Prostate gland (tissue), 2 donors: Measurements from ENCODE around the gene MUC21. TPM values are rescaled to one million over a fixed set of nuclear protein-coding genes. Genes with fewer than 3 reads are reported as not detected.
"Not testable (repeated sequence)": the region's sequence is repeated elsewhere in the genome, so short reads cannot be mapped to it uniquely, and the experiment has no call there.

Experiments used
- DNase-seq: peaks from one replicate; pipeline ENCODE4 v3.0.0-alpha.2; 2019; ENCODE audit warnings: low spot score
- H3K27ac ChIP-seq, 2 donors: fragments of 200-600 bp; sonication (generic); 2 replicates each; pipeline ENCODE4 v1.5.1; 2017 to 2019
- H3K27me3 ChIP-seq: fragments of 200-600 bp; sonication (generic); replicated peaks from 2 replicates; pipeline ENCODE4 v1.5.1; 2019; ENCODE audit not compliant: insufficient read depth
- H3K36me3 ChIP-seq, 2 donors: fragments of 200-600 bp; sonication (generic); 1 replicate in 1 of 2; 2 replicates in 1 of 2; pipeline versions ENCODE4 v1.5.1 to v1.8.1; 2017 to 2019
- H3K4me1 ChIP-seq: fragments of 200-600 bp; sonication (generic); replicated peaks from 2 replicates; pipeline ENCODE4 v1.5.1; 2019
- H3K4me3 ChIP-seq, 2 donors: fragments of 200-600 bp; sonication (generic); 2 replicates each; pipeline ENCODE4 v1.5.1; 2017 to 2019
- H3K9me3 ChIP-seq: fragments of 200-600 bp; sonication (generic); 2 replicates; pipeline ENCODE4 v1.5.1; 2017
- POLR2A ChIP-seq: fragments of 450-650 bp; IDR thresholded peaks from one replicate; pipeline ENCODE4 v1.6.1; 2016; ENCODE audit warnings: antibody characterized with exemption, mild to moderate bottlenecking
- POLR2AphosphoS5 ChIP-seq: sonication (generic); formaldehyde crosslinking; IDR thresholded peaks from one replicate; pipeline ENCODE4 v1.6.1; 2017; ENCODE audit warnings: antibody characterized with exemption
- WGBS: methylation state at CpG from one replicate; pipeline ENCODE4 v1.1.5; 2018; 5-methylcytosine and 5-hydroxymethylcytosine counted together
- intact Hi-C: fragments of 100-400 bp; cut with DNase I; formaldehyde crosslinking; loops from one replicate; pipeline ENCODE4 v1.14.2; 2022
- total RNA-seq, 2 donors: library from RNA; depleted of rRNA; stranded (reverse); fragments of >200 nt; gene quantifications; one replicate each; pipeline ENCODE4 v1.1.0, GENCODE V29; 2016
- TF ChIP-seq, protein P1 (sequence below), 4 experiments: fragments of 200-600 bp in 2 of 4; fragments of 450-650 bp in 2 of 4; sonication (generic) in 2 of 4; IDR thresholded peaks; 1 replicate in 3 of 4; 2 replicates in 1 of 4; pipeline ENCODE4 v1.5.1; 2016 to 2019; ENCODE audit warnings: antibody characterized with exemption in 4 of 4, mild to moderate bottlenecking in 2 of 4, moderate library complexity in 2 of 4

The MUC21 gene
- total RNA-seq, 2 donors from 2014 or later: 0.28 TPM; not detected in 1

DNA sequence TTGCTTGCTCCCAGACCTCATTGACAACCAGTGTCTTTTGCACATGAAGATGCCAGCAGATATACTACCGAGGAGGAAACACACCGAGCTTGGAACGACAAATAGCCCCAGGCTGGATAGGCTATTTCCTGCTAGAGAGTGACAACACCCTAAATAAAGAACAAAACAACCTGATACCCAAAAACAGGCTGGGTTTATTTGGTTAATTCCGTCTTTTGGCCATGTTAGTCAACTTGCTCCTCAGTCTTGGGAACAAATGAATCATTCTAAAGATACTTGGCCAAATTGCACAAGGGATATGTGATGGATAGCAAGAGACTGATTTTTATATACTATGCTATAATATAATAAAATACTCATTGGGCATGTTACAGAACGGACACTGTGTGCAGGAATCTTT, 15.3 kb downstream of the MUC21 start:
- DNase-seq: no peak
- Histone ChIP-seq H3K36me3 (no peaks in the 10 kb centered on the region), H3K4me1 (no peaks in the 10 kb centered on the region), H3K9me3 (no peaks in the 10 kb centered on the region), H3K4me3 (no peak overlapping the region), H3K27me3 (no peaks in the 10 kb centered on the region), H3K27ac (no peak overlapping the region)
- WGBS: 38% methylated on average over 5 of the region's 5 CpGs
- intact Hi-C loops: no loop called here
- TF ChIP-seq POLR2AphosphoS5 (no peak), POLR2A (no peak)
- TF ChIP-seq, protein P1, sequence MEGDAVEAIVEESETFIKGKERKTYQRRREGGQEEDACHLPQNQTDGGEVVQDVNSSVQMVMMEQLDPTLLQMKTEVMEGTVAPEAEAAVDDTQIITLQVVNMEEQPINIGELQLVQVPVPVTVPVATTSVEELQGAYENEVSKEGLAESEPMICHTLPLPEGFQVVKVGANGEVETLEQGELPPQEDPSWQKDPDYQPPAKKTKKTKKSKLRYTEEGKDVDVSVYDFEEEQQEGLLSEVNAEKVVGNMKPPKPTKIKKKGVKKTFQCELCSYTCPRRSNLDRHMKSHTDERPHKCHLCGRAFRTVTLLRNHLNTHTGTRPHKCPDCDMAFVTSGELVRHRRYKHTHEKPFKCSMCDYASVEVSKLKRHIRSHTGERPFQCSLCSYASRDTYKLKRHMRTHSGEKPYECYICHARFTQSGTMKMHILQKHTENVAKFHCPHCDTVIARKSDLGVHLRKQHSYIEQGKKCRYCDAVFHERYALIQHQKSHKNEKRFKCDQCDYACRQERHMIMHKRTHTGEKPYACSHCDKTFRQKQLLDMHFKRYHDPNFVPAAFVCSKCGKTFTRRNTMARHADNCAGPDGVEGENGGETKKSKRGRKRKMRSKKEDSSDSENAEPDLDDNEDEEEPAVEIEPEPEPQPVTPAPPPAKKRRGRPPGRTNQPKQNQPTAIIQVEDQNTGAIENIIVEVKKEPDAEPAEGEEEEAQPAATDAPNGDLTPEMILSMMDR (IDR thresholded peaks at IDR 0.05): no peak

DNA sequence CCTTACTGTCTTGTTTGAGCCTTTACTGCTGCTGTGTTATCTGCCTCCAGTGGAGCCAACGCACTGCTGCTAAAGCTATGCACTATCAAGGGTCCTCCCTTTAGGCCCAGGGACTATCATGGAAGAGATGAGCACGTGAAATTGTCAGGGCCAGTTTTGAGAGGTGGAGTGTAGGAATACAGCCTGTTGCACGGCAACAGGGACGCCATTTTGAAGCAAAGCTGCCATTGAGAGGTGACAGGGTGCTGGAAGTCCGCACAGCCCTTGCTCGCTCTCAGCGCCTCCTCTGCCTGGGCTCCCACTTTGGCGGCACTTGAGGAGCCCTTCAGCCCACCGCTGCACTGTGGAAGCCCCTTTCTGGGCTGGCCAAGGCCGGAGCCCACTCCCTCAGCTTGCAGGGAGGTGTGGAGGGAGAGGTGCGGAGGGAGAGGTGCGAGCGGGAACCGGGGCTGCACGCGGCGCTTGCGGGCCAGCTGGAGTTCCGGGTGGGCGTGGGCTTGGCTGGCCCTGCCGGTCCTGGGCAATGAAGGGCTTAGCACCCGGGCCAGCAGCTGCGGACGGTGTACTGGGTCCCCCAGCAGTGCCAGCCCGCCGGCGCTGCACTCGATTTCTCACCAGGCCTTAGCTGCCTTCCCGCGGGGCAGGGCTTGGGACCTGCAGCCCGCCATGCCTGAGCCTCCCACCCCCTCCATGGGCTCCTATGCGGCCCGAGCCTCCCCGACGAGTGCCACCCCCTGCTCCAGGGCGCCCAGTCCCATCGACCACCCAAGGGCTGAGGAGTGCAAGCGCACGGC, 16.7 kb downstream of the MUC21 start:
- H3K27me3 ChIP-seq, intact Hi-C loops, H3K4me1 ChIP-seq, H3K27ac ChIP-seq, H3K4me3 ChIP-seq, H3K9me3 ChIP-seq, DNase-seq, H3K36me3 ChIP-seq: not testable (repeated sequence)
- 94% methylated on average over 31 of the region's 39 CpGs for WGBS

DNA sequence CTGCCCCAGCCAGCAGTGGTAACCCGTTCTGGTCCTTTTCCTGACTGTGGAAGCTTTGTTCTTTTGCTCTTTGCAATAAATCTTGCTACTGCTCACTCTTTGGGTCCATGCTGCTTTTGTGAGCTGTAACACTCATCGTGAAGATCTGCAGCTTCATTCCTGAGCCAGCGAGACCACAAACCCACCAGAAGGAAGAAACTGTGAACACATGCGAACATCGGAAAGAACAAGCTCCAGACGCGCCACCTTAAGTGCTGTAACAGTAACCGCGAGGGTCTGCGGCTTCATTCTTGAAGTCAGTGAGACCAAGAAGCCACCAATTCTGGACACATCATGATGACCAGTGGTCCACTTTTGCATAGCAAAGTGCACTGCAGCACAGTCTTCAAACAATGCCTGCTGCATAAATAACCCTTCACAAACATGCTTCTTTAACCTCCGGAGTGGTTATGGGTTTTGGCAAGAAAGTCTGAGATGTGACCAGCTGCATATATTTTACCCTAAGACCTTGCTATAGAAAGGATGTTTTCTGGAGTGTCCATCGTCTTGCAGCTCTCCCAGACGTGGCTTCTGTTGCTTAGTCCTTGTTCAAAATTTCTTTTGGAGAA, 17.9 kb downstream of the MUC21 start:
- WGBS: 84% methylated on average over 13 of the region's 13 CpGs
- intact Hi-C loops: no loop called here
- Histone ChIP-seq H3K4me3 (no peak overlapping the region), H3K4me1 (no peaks in the 10 kb centered on the region), H3K36me3 (no peaks in the 10 kb centered on the region), H3K27me3 (no peaks in the 10 kb centered on the region), H3K27ac (no peak overlapping the region), H3K9me3 (no peaks in the 10 kb centered on the region)
- TF ChIP-seq, protein P1 (IDR thresholded peaks at IDR 0.05): no peak
- TF ChIP-seq POLR2AphosphoS5 (no peak), POLR2A (no peak)
- DNase-seq: no peak

DNA sequence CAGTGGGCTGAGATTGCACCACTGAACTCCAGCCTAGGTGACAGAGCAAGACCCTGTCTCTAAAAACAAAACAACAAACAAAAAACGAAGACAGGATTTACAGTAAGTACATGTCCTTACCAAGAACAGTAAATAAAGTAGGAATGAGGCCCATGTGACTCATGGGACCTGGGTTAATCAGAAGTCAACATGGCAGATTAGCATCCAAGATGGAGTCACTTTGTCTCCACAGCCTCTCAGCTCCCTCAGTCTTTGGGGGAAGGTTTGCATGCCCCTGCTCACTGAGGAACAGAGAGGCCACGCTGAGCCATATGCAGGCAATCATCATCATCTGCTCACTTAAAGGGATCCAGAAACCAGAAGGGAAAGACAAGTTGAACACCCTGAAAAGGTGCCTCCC, 19.0 kb downstream of the MUC21 start:
- intact Hi-C loops: no loop called here
- H3K27me3 ChIP-seq: no peaks in the 10 kb centered on the region
- H3K36me3 ChIP-seq: no peaks in the 10 kb centered on the region
- no peak overlapping the region for H3K4me3 ChIP-seq
- DNase-seq: no peak
- no peak overlapping the region for H3K27ac ChIP-seq
- WGBS: 53% methylated on average over 2 of the region's 2 CpGs
- H3K4me1 ChIP-seq: no peaks in the 10 kb centered on the region
- no peaks in the 10 kb centered on the region for H3K9me3 ChIP-seq
- no peak for TF ChIP-seq POLR2A
- TF ChIP-seq, protein P1 (IDR thresholded peaks at IDR 0.05): no peak
- TF ChIP-seq POLR2AphosphoS5: no peak

DNA sequence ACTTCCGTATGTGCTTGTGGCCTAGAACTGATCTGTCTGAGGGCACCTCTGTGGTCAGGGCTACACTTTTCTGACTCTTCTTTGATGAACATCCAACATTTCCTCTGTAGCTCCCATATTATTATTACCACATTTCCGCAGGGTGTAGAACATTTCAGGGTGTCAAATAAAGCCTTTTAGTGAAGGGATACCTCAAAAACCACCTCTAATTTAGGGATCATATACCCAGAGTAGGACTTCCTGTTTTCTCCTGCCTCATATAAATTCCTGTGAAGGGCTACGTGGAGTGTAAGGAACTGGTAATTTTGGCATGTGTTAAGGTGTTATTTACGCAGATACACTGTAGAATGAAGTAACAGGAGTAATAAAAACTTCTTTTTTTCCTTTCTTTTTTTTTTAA, 21.3 kb downstream of the MUC21 start:
- no peaks in the 10 kb centered on the region for H3K4me1 ChIP-seq
- intact Hi-C loops: no loop called here
- no peak overlapping the region for H3K4me3 ChIP-seq
- H3K27ac ChIP-seq: no peak overlapping the region
- DNase-seq: no peak
- 60% methylated on average over 4 of the region's 4 CpGs for WGBS
- TF ChIP-seq POLR2AphosphoS5 (no peak), POLR2A (no peak)
- TF ChIP-seq, protein P1 (IDR thresholded peaks at IDR 0.05): no peak
- no peaks in the 10 kb centered on the region for H3K9me3 ChIP-seq
- no peaks in the 10 kb centered on the region for H3K36me3 ChIP-seq
- H3K27me3 ChIP-seq: no peaks in the 10 kb centered on the region
